GM13977 (cell line): ENCODE results near the gene SPON2.

Experiments
- DNase-seq: peaks from one replicate; pipeline ENCODE4 v3.0.0; 2012; ENCODE audit warnings: low spot score
- CTCF ChIP-seq: IDR thresholded peaks from 2 replicates; pipeline ENCODE4 v1.5.1; 2012; ENCODE audit warnings: mild to moderate bottlenecking, control low read depth; ENCODE audit not compliant: insufficient read depth; ENCODE audit errors: extremely low read depth, missing control alignments
- in situ Hi-C: fragments of 300-500 bp; cut with MboI; formaldehyde crosslinking; loops from one replicate; pipeline ENCODE4 v1.12.0; 2022; ENCODE audit warnings: low sequenced_read_pairs, low pct_unique_long_range_greater_than_20kb, mixed read lengths, inconsistent platforms; ENCODE audit not compliant: unreplicated experiment

Gene SPON2

GRCh38 chr4:1183985-1184773 is 11.8 kb upstream of the SPON2 start:
- in situ Hi-C loops, result no loop called here
- no peak for TF ChIP-seq CTCF
- peak; percentile 60 for DNase-seq

- in situ Hi-C loops, result no loop called here
- no peak for TF ChIP-seq CTCF
- no peak for DNase-seq
Observed at GRCh38 chr4:1182313-1182712, 9.9 kb upstream of the SPON2 start.

- no peak for DNase-seq
- TF ChIP-seq CTCF, result no peak
- in situ Hi-C loops, result no loop called here
Observed at GRCh38 chr4:1180663-1181062, 8.3 kb upstream of the SPON2 start.

- in situ Hi-C loops, result no loop called here
- no peak for TF ChIP-seq CTCF
- DNase-seq, result no peak
Observed at GRCh38 chr4:1179976-1180375, 7.6 kb upstream of the SPON2 start.

GRCh38 chr4:1179089-1179441 is 6.7 kb upstream of the SPON2 start:
- no peak for DNase-seq
- in situ Hi-C loops, result no loop called here
- TF ChIP-seq CTCF, result no peak

- in situ Hi-C loops, result no loop called here
- DNase-seq, result no peak
Observed at GRCh38 chr4:1178300-1179088, 6.1 kb upstream of the SPON2 start.

More at GRCh38 chr4:1178300-1179088, 6.1 kb upstream of the SPON2 start:
- TF ChIP-seq CTCF, result no peak
